Kidney epithelial cell (primary cell): ENCODE data around the gene ZNF276. TPM values are rescaled to one million over a fixed set of nuclear protein-coding genes. Genes with fewer than 3 reads are reported as not detected.

Experiments
- DNase-seq: peaks from one replicate; pipeline ENCODE4 v3.0.0-alpha.2; 2010; ENCODE audit warnings: low read depth
- H3K27me3 ChIP-seq: 2 replicates; pipeline ENCODE4 v1.6.0; 2011; ENCODE audit warnings: low read length; ENCODE audit not compliant: control insufficient read depth, insufficient read depth
- H3K36me3 ChIP-seq: 2 replicates; pipeline ENCODE4 v1.5.1; 2011; ENCODE audit warnings: low read length; ENCODE audit not compliant: control insufficient read depth, insufficient read depth
- H3K4me3 ChIP-seq: 2 replicates; pipeline ENCODE4 v1.5.1; 2011; ENCODE audit warnings: low read depth, mild to moderate bottlenecking, control low read depth, low read length
- CTCF ChIP-seq: IDR thresholded peaks from 2 replicates; pipeline ENCODE4 v1.5.1; 2011; ENCODE audit warnings: mild to moderate bottlenecking, moderate library complexity, low read length, control low read depth, inconsistent platforms; ENCODE audit not compliant: insufficient read depth, poor library complexity, severe bottlenecking
- total RNA-seq: library from RNA; depleted of rRNA; stranded (reverse); fragments of >200 nt; gene quantifications from 2 replicates; pipeline ENCODE4 v1.2.3, GENCODE V29; 2015

Gene ZNF276
- total RNA-seq, 1 donor from 2014 or later, result 21.7 TPM

- Histone ChIP-seq H3K27me3 (no peaks in the 10 kb centered on the region), H3K36me3 (peaks cover 12% of the 10 kb centered on the region), H3K4me3 (no peak overlapping the region)
- TF ChIP-seq CTCF, result no peak
- no peak for DNase-seq
Measured at GRCh38 chr16:89727406-89728120, 6.2 kb downstream of the ZNF276 start.

- H3K27me3 ChIP-seq, result no peaks in the 10 kb centered on the region
- DNase-seq, result no peak
- peaks cover 4% of the 10 kb centered on the region for H3K36me3 ChIP-seq
- no peak overlapping the region for H3K4me3 ChIP-seq
- no peak for TF ChIP-seq CTCF
Measured at GRCh38 chr16:89729293-89729692, 8.0 kb downstream of the ZNF276 start.

- DNase-seq, result no peak
- H3K4me3 ChIP-seq, result no peak overlapping the region
- peaks cover 3% of the 10 kb centered on the region for H3K36me3 ChIP-seq
- no peaks in the 10 kb centered on the region for H3K27me3 ChIP-seq
- TF ChIP-seq CTCF, result no peak
Measured at GRCh38 chr16:89729863-89730593, 8.7 kb downstream of the ZNF276 start.

- no peak for TF ChIP-seq CTCF
- peaks cover 3% of the 10 kb centered on the region for H3K36me3 ChIP-seq
- no peak overlapping the region for H3K4me3 ChIP-seq
- no peak for DNase-seq
- no peaks in the 10 kb centered on the region for H3K27me3 ChIP-seq
Measured at GRCh38 chr16:89730610-89731234, 9.4 kb downstream of the ZNF276 start.

- peaks cover 3% of the 10 kb centered on the region for H3K36me3 ChIP-seq
Measured at GRCh38 chr16:89732142-89732917, 11.0 kb downstream of the ZNF276 start.

More at GRCh38 chr16:89732142-89732917, 11.0 kb downstream of the ZNF276 start:
- H3K27me3 ChIP-seq, result no peaks in the 10 kb centered on the region
- no peak for DNase-seq
- H3K4me3 ChIP-seq, result no peak overlapping the region
- TF ChIP-seq CTCF, result no peak
